ENCODE measurements around the gene ADGRB2.
"Not testable (repeated sequence)": the region's sequence is repeated elsewhere in the genome, so short reads cannot be mapped to it uniquely, and the experiment has no call there.

The ADGRB2 gene

GRCh38 chr1:31723828-31724359 lies 40.2 kb downstream of the ADGRB2 start:
- DNase-seq: peak in 40 of 42 donors; percentile 39 to 85 (median 63)
- intact Hi-C loops (cut with DNase I): no loop called here

- no peak for DNase-seq
- intact Hi-C loops (cut with DNase I): no loop called here
These were observed 45.7 kb downstream of the ADGRB2 start for GRCh38 chr1:31718327-31718897.

DNA sequence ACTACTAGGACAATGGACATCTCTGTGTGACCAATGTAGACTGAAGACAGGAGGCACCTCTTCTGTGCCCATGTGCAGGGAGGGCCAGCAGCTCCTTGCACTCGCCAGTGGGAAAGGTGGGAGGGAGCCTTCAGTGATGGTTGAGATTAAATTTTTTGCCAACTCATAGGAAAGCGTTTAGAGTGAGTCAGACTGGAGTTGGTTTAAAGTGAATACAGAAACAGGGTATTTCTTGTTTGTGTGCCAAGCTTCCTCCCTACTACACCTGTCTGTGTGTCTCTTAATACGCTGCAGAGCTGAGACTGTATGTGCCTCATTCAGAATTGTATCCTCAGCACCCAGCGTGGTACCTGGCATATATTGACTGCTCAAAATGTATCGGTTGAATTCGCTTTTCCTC lies 46.8 kb downstream of the ADGRB2 start:
- no peak for DNase-seq
- intact Hi-C loops (cut with DNase I): no loop called here

DNA sequence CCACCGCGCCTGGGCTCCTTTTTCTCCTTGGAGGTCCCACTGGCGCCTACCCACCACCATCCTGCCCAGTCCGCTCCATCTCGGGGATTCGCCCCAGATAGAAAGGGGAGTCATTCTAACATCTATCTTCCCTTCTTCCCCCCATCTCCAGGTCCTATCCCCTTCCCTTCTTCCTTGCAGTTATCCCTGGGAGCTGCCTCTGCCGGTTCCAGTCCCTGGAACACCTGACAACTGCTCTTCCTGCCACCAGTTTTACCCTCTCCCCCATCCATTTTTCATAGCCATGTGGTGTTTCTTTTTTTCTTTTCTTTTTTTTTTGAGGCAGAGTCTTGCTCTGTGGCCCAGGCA lies 48.3 kb downstream of the ADGRB2 start:
- intact Hi-C loops (cut with DNase I): no loop called here
- DNase-seq: no peak

DNA sequence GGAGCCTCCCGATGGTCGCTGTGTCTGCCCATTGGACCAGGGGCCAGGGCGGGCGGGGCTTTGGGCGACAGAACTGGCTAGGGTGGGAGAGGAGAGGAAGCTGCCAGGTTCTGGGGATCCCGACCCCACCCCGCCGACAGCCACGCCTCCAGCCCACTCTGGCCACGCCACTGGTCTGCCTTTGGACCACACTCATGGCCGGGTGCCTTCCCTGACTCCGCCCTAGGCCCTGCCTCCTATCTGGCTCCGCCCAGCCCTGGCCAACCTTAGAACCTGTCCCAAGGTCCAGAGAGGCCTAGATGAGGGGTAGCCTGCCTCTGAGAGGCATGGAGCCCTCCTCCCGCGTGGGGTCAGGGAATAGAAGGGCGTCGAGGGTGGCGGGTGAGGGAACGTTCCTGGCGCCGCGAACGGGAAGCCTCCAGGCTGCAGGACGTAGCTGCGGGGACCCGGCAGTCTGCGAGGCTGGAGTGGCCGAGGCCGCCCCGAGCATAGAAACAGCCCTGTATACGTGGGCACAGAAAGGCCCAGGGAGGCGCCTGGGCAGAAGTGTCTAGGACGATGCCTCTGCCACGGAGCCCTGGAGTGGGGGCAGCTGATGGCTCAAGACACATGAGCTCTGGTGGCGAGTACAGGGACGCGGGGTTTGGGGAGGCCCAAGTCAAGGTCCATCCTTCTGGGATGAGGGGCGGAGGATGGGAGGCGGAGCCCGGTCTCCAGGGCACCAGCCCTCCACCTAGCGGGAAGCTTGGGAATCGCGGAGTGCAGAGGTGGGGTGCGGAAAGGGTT lies 48.9 kb downstream of the ADGRB2 start:
- peak; percentile 76 to 92 (median 85) for DNase-seq
- intact Hi-C loops (cut with DNase I): no loop called here

DNA sequence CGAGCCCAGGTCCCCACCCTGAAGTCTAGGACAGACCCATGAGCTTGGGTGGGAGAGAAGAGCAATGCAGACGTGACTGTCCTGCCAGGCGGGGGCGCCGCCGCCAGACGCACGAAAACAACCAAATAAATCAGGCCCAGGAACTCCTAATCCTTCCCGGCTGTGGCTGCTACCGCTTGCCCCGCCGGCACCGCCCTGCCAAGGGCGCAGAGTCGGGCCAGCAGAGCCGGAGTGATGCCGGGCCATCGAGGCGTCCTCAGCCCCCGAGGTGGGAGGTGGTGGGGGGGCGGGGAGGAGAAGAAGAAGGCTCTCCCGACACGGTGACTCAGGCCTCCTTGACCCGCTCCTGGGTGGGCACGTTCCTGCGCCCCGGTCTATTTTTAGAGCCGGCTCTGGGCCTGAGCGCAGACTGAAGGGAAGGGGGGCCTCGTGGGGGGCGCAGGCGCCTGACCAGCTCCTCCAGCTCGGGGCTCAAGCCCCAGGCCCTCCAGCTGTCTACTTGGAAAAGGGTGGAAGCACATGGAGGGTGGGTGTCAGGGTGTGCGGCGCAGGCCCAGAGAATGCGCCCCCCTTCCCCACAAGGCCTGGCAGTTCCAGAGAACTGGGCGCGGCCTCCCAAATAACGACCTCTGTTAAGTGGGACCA lies 49.6 kb downstream of the ADGRB2 start:
- intact Hi-C loops (cut with DNase I): no loop called here
- peak in 32 of 42 donors; percentile 29 to 78 (median 52) for DNase-seq

DNA sequence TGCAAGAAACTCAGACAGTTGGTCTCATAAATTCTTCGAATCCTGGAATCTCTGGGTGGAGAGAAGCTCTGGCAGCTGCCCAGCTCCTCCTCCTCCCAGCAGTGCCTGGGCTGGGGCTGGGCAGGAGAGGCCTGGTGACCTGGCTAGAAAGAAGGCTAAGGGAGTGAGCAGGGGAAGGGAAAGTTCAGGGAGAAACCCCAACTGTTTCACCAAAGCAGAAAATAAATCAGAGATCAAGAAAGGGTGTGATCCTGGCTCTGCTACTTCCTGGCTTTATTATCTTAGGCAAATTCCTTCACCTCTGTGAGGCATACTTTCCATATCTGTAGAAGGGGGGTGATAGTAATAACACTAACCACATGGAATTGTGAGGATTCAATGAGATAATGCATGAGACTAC lies 51.5 kb downstream of the ADGRB2 start:
- DNase-seq: no peak
- intact Hi-C loops (cut with DNase I): no loop called here

DNA sequence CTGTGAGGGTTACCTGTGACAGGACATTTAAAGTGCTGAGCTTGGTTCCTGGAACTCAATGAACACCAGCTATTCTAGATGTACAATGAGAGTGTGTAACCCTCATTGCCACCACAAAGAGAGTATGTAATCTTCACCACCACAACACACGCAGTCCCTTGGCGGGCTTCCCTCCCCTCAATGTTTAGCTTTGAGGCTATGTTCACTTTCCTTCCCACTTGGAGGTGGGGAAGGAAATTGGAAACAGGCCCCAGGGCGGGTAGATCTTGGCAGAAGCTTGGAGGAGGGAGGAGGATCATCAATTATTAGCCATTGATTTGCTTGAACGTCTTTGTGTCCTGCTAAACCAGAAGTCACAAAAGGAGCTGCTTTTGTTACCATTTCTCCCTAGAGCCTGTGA lies 52.1 kb downstream of the ADGRB2 start:
- DNase-seq: no peak
- intact Hi-C loops (cut with DNase I): no loop called here

- intact Hi-C loops (cut with DNase I): no loop called here
- DNase-seq: no peak
These were observed 55.8 kb downstream of the ADGRB2 start for GRCh38 chr1:31708324-31708723.

DNA sequence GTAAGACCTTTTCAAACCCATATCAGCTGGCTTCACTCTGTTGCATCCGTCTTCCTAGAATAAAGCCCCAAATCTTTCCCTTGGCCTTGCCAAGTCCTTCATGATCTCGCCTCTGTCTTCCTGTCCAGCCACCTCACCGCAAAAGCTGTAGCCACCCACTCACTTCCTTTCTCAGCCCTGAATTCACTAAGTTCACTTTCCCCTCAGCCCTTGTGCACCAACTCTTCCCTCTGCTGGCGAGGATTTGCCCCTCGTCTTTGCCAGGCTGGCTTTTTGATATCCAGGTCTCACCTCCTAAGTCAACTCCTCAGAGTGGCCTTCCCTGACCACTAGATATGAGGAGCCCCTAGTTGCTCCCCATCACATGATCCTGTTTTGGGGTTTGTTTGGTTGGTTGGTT lies 56.4 kb downstream of the ADGRB2 start:
- intact Hi-C loops (cut with DNase I): no loop called here
- DNase-seq: no peak

GRCh38 chr1:31707059-31707600 lies 57.0 kb downstream of the ADGRB2 start:
- DNase-seq; intact Hi-C loops (cut with DNase I): not testable (repeated sequence)

GRCh38 chr1:31706384-31707058 lies 57.6 kb downstream of the ADGRB2 start:
- intact Hi-C loops (cut with DNase I): no loop called here
- no peak for DNase-seq

GRCh38 chr1:31705080-31705866 lies 58.9 kb downstream of the ADGRB2 start:
- intact Hi-C loops (cut with DNase I): loop anchor here (2.0 kb wide), 1 partner anchor 40 kb away; no protein-coding TSS in a partner anchor
- DNase-seq: peak; percentile 41 to 92 (median 72)

- intact Hi-C loops (cut with DNase I): loop anchor here (2.0 kb wide), 1 partner anchor 40 kb away; no protein-coding TSS in a partner anchor
- peak in 1 of 42 donors; percentile 51 for DNase-seq
These were observed 59.7 kb downstream of the ADGRB2 start for GRCh38 chr1:31704271-31705079.

DNA sequence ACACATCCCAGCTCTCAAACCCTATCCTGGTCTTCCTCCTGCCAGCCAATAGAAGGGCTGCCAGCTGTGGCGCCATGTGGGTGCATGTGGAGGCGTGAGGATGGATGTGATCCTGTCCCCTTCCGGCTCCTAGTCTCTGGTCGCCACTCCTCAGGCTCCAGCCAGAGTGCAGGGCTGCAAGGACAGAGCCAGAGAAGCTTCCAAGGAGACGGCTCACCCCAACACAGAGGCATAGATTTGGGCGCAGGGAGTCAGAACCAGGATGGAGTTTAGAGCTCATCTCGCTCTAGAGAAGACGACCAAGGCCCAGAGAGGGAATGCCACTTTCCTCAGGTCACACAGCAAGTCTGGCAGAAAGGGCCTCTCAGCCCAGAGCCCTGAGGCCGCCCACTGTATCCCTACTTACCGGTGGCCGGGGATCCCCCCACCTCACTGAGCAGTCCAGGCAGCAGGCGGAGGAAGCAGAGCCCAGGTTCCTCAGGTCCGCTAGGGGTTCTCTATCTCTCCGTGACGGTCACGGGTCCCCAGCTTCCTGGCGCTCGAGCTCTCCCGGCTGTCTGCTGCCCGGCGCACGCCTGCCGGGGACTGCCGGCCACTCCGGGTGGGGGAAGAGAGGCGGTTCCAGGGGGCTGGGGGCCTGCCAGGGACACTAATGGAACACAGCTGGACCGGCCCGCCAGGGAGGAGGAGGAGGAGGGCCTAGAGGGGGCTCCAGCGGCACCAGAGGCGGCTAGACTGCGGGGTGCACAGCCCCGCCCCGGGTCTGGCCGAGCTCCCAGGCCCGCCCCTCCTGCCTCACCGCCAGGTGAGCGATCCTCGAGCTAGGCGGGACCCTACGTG lies 60.5 kb downstream of the ADGRB2 start, which contains the start of gene COL16A1:
Gene COL16A1 (minus strand): TSS at position 587 of the 840 bp plus-strand sequence. CDS start 1,824 bp downstream, outside the sequence.
- intact Hi-C loops (cut with DNase I): loop anchor here (2.0 kb wide), 1 partner anchor 39 kb away; no protein-coding TSS in a partner anchor
- DNase-seq: peak; percentile 64 to 94 (median 78)

DNA sequence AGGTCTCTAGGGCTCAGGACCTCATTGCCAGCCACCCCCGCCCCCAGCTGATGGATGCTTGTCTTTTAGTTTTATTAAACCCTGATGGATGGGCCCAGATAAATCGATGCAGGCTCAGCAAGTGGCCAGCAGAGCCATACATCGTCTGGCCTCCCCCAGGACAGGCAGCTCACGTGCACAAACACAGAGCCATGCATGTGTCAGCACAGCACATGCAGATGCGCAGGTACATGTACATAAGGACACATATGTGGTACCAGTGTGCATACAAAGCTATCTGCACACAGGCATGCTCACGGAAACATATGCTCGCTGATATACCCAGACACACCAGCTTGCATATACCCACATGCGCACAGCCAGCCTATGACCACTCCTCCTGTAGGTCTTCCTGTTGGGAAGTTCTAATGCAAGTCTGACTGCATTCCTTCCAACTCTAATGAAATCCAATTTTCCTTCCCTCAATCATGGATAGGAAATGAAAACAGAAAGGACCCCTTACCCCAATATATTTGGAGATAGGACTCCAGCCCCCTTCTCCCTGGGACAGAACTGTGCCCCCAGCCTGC lies 61.2 kb downstream of the ADGRB2 start:
- no peak for DNase-seq
- intact Hi-C loops (cut with DNase I): no loop called here

All from head of caudate nucleus (tissue), 42 donors.